Activated CD4-positive, alpha-beta T cell treated with anti-CD3 and anti-CD28 coated beads, Interleukin-2, amount 10 ng/mL, durations not matched to agents 7 days and 5 days (primary cell): ENCODE results near the gene ETV6. TPM values are rescaled to one million over a fixed set of nuclear protein-coding genes. Genes with fewer than 3 reads are reported as not detected.

Experiments used
- CTCF ChIA-PET: fragments of 350-600 bp; sonication (Branson Sonifier 250); formaldehyde crosslinking; loops from one replicate; lab custom pipeline; 2021; ENCODE audit warnings: antibody characterized with exemption; lab: Charles Lee
- POLR2A ChIA-PET: fragments of 350-600 bp; sonication (Branson Sonifier 250); formaldehyde crosslinking; loops from one replicate; lab custom pipeline; 2021; ENCODE audit warnings: antibody characterized with exemption; lab: Charles Lee
- DNase-seq: peaks from one replicate; pipeline ENCODE4 v3.0.0-alpha.2; 2020
- H3K27ac Mint-ChIP-seq: one replicate; pipeline ENCODE4 v1.8.0; 2021; ENCODE audit warnings: mild to moderate bottlenecking, moderate library complexity, mixed read lengths
- H3K27me3 Mint-ChIP-seq: one replicate; pipeline ENCODE4 v1.8.0; 2021; ENCODE audit warnings: mixed read lengths
- H3K36me3 Mint-ChIP-seq: one replicate; pipeline ENCODE4 v1.8.0; 2021; ENCODE audit warnings: low read depth, mixed read lengths
- H3K4me1 Mint-ChIP-seq: one replicate; pipeline ENCODE4 v1.8.0; 2021; ENCODE audit warnings: mixed read lengths
- H3K4me3 Mint-ChIP-seq: one replicate; pipeline ENCODE4 v1.8.0; 2021; ENCODE audit warnings: mild to moderate bottlenecking, moderate library complexity, mixed read lengths
- H3K9me3 Mint-ChIP-seq: one replicate; pipeline ENCODE4 v1.8.0; 2021; ENCODE audit warnings: mixed read lengths
- total RNA-seq, 2 experiments: library from RNA; stranded (reverse); gene quantifications; one replicate each; pipeline ENCODE4 v1.2.3, GENCODE V29; 2021

ETV6 gene
- total RNA-seq, 2 experiments from 2014 or later = 34.2 to 36.6 TPM

DNA sequence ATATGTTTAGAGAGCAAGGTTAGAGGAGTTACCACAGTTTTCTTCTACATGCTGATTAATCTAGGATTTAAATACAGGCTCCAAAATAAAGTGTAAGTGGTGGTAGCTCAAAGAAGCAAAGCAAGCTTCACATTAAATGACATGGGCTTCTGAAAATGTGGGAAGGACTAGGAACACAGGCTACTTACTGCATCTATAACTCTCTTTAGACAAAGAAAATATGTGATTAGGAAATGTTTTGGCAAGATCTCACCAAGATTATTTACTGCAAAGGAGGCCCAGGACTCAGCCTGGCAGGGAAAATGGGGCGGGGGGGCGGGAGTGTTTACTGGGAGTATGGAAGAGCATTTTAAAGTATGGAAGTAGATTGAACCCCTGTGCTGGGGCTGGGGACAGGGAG, 39.4 kb downstream of the ETV6 start:
- Mint-ChIP-seq H3K36me3 (peaks cover 16% of the 10 kb centered on the region), H3K9me3 (peaks cover 2% of the 10 kb centered on the region), H3K27me3 (no peaks in the 10 kb centered on the region), H3K4me3 (no peak overlapping the region), H3K4me1 (peaks cover 9% of the 10 kb centered on the region), H3K27ac (no peak overlapping the region)
- no peak for DNase-seq
- ChIA-PET CTCF (interaction anchor here (1.1 to 1.4 kb wide), 2 partner anchors 31 to 34 kb away, joined by 3 read pairs; no protein-coding TSS in a partner anchor), POLR2A (interaction anchor here (0.6 kb wide), 1 partner anchor 84 kb away, joined by 3 read pairs; no protein-coding TSS in a partner anchor)

DNA sequence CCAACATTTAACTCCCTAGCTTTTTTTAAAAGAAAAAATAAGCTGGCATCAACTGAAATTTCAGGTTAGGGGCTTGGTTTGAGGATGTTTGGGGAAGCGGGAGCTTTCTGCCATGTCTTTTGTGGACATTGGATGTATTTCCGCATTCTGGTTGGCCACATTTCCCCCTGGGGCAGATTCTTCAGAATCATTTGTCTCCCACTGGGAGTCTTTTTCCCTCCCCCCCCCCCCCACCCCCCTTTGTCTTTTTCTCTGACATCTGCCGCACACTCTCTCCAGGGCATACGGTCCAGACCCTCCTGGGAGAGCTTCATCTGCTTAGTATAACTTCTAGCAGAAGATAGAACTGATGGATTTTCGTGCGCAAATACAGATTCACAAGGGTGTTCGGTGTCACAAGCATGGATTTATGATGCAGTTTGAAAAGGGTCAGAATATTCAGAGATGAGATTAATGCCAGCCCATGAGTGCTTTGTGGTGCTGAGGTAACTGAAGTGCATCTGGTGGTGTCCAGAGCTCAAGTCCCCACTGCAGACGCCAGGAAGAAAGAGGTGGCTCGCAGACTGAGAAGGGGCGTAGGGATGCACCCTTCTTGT, 40.2 kb downstream of the ETV6 start:
- no peak overlapping the region for H3K27ac Mint-ChIP-seq
- H3K4me1 Mint-ChIP-seq = peaks cover 8% of the 10 kb centered on the region
- POLR2A ChIA-PET = interaction anchor here (0.6 kb wide), 1 partner anchor 83 kb away, joined by 3 read pairs; no protein-coding TSS in a partner anchor
- no peak overlapping the region for H3K4me3 Mint-ChIP-seq
- DNase-seq = no peak
- peaks cover 2% of the 10 kb centered on the region for H3K9me3 Mint-ChIP-seq
- peaks cover 18% of the 10 kb centered on the region for H3K36me3 Mint-ChIP-seq
- H3K27me3 Mint-ChIP-seq = no peaks in the 10 kb centered on the region
- CTCF ChIA-PET = interaction anchor here (1.4 kb wide), 1 partner anchor 30 kb away, joined by 3 read pairs; no protein-coding TSS in a partner anchor

DNA sequence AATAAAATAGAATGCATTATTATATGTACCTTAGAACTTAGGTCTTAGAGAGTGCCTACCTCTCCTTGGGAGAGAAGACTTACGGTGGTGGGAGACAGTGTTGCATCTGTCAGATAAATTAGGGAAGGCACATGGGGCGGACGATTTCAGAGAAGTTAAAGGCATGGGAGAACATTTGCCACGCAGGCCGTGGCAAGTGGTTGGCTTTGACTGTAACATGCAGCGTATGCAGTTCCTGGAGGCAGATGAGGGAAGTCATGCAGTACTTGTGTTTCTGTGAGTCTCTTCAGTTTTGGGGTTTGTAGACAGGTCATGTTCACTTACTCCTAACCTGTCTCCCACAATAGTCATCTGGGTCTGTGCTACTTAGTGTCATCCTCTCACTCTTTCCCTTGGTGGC, 43.6 kb downstream of the ETV6 start:
- CTCF ChIA-PET = no interaction called here
- H3K4me3 Mint-ChIP-seq = no peak overlapping the region
- peaks cover 10% of the 10 kb centered on the region for H3K4me1 Mint-ChIP-seq
- H3K9me3 Mint-ChIP-seq = peaks cover 6% of the 10 kb centered on the region
- POLR2A ChIA-PET = no interaction called here
- peaks cover 35% of the 10 kb centered on the region for H3K36me3 Mint-ChIP-seq
- DNase-seq = no peak
- no peak overlapping the region for H3K27ac Mint-ChIP-seq
- no peaks in the 10 kb centered on the region for H3K27me3 Mint-ChIP-seq

DNA sequence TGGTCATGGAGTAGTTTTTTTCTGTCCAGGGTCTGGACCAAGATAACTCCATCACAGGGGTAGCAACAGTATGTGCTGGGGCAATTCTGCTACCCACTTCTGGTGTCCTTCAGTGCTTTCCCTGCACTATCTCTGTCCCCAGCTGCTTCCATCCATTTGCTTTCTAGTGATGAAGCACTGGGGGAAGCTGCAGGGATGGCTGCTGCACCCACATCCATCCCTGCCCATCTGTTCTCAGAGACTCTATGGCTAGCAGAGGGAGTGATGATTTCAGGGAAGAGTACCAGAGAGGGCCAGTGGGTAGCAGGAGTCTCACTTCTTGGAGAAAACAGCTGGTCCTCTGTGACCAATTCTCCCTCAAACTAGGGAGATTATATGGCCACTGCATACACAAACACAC, 44.1 kb downstream of the ETV6 start:
- no peak overlapping the region for H3K27ac Mint-ChIP-seq
- DNase-seq = no peak
- ChIA-PET POLR2A (no interaction called here), CTCF (no interaction called here)
- H3K4me1 Mint-ChIP-seq = peaks cover 12% of the 10 kb centered on the region
- H3K9me3 Mint-ChIP-seq = peaks cover 6% of the 10 kb centered on the region
- H3K27me3 Mint-ChIP-seq = no peaks in the 10 kb centered on the region
- no peak overlapping the region for H3K4me3 Mint-ChIP-seq
- peaks cover 35% of the 10 kb centered on the region for H3K36me3 Mint-ChIP-seq

DNA sequence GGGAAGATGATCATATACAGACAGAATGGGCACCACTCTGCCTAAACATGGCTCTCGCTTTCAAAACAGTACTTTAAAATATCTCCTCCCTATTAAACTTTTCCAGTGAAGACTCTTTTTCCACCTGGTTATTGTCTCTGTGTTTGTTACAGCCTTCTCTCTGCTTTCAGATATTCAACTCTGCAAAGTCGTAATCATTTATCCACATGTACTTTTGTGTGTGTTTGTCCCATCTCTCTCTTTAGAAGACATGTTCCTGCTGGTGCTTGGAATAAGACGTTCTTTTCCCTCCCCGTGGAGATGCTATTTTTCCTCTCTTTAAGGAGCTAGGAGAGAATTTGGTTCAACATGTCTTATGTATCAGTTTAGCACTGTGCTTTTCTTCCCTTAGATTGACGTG, 45.1 kb downstream of the ETV6 start:
- no peak overlapping the region for H3K27ac Mint-ChIP-seq
- DNase-seq = no peak
- no peaks in the 10 kb centered on the region for H3K27me3 Mint-ChIP-seq
- H3K9me3 Mint-ChIP-seq = peaks cover 6% of the 10 kb centered on the region
- H3K36me3 Mint-ChIP-seq = peaks cover 35% of the 10 kb centered on the region
- H3K4me3 Mint-ChIP-seq = no peak overlapping the region
- H3K4me1 Mint-ChIP-seq = peaks cover 11% of the 10 kb centered on the region
- POLR2A ChIA-PET = no interaction called here
- CTCF ChIA-PET = no interaction called here

DNA sequence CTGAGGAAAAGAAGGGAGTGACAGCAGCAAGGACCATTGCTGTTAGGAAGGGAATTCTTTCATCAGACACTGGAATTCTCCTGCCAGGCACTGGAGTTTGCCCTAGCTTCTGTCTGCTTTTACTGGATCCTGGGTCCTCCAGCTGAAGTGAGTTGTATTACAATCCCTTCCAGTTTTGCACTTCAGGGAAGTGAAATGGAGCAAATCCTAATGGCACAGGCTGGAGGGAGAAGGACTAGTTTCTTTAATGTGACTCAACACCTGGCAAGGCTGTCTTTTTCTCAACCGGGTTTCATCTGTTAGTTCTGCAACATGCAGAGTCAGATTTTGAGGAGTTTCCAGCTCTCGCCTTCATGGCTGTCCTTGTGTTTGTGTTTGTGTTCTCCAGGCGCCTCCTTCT, 45.8 kb downstream of the ETV6 start:
- no peak for DNase-seq
- POLR2A ChIA-PET = no interaction called here
- H3K27ac Mint-ChIP-seq = no peak overlapping the region
- H3K4me3 Mint-ChIP-seq = no peak overlapping the region
- H3K27me3 Mint-ChIP-seq = no peaks in the 10 kb centered on the region
- H3K4me1 Mint-ChIP-seq = peaks cover 13% of the 10 kb centered on the region
- H3K9me3 Mint-ChIP-seq = peaks cover 6% of the 10 kb centered on the region
- CTCF ChIA-PET = no interaction called here
- H3K36me3 Mint-ChIP-seq = peaks cover 32% of the 10 kb centered on the region

DNA sequence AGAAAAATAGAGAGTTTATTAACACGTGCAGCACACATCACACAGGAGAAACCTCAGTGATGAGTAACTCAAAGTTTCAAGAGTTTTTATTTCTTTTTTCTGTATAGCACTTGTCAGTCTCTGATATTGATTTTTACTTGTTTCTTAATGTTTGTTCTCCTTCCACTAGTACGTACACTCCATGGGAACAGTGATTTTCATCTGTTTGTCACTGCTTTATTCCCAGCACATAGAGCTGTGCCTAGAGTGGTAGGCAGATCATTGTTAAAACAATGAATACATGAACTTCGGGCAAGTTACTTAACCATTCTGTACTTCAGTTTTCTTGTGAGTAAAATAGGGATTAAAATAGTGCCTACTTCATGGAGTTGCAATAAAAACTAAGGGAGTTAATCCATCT, 46.6 kb downstream of the ETV6 start:
- DNase-seq = no peak
- H3K36me3 Mint-ChIP-seq = peaks cover 35% of the 10 kb centered on the region
- H3K27ac Mint-ChIP-seq = no peak overlapping the region
- POLR2A ChIA-PET = no interaction called here
- H3K4me1 Mint-ChIP-seq = peaks cover 13% of the 10 kb centered on the region
- CTCF ChIA-PET = interaction anchor here (1.0 kb wide), 1 partner anchor 26 kb away, joined by 3 read pairs; no protein-coding TSS in a partner anchor
- peaks cover 6% of the 10 kb centered on the region for H3K9me3 Mint-ChIP-seq
- H3K27me3 Mint-ChIP-seq = no peaks in the 10 kb centered on the region
- no peak overlapping the region for H3K4me3 Mint-ChIP-seq

DNA sequence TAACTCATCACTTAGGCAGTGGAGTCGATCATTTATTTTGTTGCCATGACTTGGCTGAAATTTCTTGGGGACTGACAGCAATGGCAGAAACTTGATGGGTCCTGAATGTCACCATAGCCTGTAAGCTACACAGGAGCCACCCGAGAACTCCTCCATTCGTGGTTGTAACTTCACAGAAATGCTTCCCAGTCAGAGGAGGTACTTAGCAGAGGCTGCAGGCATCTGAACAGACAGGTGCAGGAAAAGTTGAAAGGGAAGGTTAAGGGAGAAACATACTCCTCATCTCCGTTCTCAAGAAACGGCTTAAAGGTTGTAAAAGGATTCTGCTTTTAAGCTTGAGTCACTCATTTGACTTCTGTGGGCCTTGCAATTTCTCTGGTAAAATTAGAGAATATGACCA, 47.7 kb downstream of the ETV6 start:
- H3K27ac Mint-ChIP-seq = no peak overlapping the region
- ChIA-PET CTCF (interaction anchor here (1.0 kb wide), 1 partner anchor 27 kb away, joined by 3 read pairs; no protein-coding TSS in a partner anchor), POLR2A (interaction anchor here (0.6 kb wide), 1 partner anchor 81 kb away, joined by 3 read pairs; no protein-coding TSS in a partner anchor)
- H3K4me1 Mint-ChIP-seq = peaks cover 19% of the 10 kb centered on the region
- no peak for DNase-seq
- peaks cover 6% of the 10 kb centered on the region for H3K9me3 Mint-ChIP-seq
- H3K36me3 Mint-ChIP-seq = peaks cover 38% of the 10 kb centered on the region
- no peak overlapping the region for H3K4me3 Mint-ChIP-seq
- no peaks in the 10 kb centered on the region for H3K27me3 Mint-ChIP-seq

DNA sequence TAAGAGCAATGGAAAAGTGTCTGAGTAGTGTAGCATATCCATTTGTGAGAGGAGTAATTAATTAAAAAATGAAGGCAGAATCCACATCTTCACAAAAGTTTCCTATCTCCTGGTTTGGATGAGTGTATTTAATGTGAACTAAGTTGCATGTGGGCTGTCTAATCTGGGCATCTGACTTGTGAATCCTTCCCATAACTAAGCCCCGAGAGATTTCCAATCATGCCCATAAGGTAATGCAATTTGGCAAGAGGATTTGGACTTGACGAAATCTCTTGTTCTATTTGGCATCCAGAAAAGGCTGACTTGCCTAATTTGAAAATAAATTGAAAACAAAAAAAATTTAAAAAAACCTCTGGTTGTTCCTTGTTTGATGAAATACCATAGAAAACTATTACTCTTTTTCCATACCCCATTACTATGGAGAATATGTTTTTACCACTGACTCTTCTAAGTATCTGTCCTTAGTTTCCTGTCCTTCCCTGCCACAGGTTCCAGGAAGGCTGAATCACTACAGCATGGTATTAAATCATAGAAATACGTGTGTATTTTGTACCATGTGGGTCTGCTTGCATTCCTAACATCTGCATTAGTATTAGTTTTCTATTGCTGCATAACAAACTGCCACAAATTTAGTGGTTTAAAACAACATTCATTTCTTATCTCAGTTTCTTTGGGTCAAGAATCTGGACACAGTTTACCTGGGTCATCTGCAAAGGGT, 48.4 kb downstream of the ETV6 start:
- Mint-ChIP-seq H3K4me1 (peaks cover 24% of the 10 kb centered on the region), H3K4me3 (no peak overlapping the region), H3K36me3 (peaks cover 33% of the 10 kb centered on the region), H3K27me3 (no peaks in the 10 kb centered on the region), H3K9me3 (peaks cover 6% of the 10 kb centered on the region), H3K27ac (no peak overlapping the region)
- POLR2A ChIA-PET = interaction anchor here (0.6 kb wide), 1 partner anchor 81 kb away, joined by 3 read pairs; no protein-coding TSS in a partner anchor
- CTCF ChIA-PET = no interaction called here
- DNase-seq = no peak

DNA sequence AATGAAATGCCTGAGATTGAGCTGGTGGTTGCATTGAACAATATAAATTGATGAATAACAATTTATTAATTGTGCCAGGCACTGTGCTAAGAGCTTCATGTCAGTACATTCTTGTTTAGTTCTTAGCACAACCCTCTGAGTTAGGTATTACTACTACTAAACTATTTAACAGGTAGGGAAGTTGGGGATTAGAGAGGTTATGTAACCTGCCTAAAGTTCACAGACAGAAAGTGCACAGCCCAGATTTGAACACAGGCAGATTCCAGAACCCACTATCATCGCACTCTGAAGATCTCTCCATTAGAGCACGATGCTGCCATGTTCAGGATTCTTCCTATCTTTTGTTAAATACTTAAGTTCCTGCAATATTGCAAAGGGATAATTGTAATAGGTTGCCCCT, 49.3 kb downstream of the ETV6 start:
- H3K4me3 Mint-ChIP-seq = no peak overlapping the region
- CTCF ChIA-PET = interaction anchor here (0.5 kb wide), 1 partner anchor 111 kb away, joined by 3 read pairs; no protein-coding TSS in a partner anchor
- POLR2A ChIA-PET = no interaction called here
- H3K27me3 Mint-ChIP-seq = no peaks in the 10 kb centered on the region
- H3K36me3 Mint-ChIP-seq = peaks cover 31% of the 10 kb centered on the region
- H3K27ac Mint-ChIP-seq = no peak overlapping the region
- H3K9me3 Mint-ChIP-seq = peaks cover 4% of the 10 kb centered on the region
- H3K4me1 Mint-ChIP-seq = peaks cover 29% of the 10 kb centered on the region
- DNase-seq = no peak

DNA sequence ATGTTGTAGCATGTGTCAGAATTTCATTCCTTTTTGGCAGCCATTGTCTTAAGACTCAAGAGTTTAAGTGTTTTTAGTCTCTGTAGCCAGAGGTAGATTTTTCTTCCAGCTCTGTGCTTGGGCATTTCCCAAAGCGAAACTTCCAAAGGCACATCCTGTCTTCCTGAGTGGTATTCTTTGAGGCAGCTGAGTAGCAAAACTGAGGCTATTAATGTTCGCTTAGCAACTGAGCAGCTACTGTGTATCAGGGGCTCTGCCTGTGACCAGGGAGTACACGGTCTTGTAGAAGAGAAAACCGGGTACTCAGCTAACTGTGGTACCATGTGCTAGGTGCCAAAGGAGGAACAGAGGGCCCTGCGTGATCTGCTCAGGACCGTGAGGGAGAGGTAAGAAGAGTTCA, 52.0 kb downstream of the ETV6 start:
- CTCF ChIA-PET = interaction anchor here (1.0 to 1.3 kb wide), 2 partner anchors 15 to 29 kb away, joined by 3 read pairs; no protein-coding TSS in a partner anchor
- Mint-ChIP-seq H3K9me3 (peaks cover 4% of the 10 kb centered on the region), H3K4me1 (peaks cover 28% of the 10 kb centered on the region)

DNA sequence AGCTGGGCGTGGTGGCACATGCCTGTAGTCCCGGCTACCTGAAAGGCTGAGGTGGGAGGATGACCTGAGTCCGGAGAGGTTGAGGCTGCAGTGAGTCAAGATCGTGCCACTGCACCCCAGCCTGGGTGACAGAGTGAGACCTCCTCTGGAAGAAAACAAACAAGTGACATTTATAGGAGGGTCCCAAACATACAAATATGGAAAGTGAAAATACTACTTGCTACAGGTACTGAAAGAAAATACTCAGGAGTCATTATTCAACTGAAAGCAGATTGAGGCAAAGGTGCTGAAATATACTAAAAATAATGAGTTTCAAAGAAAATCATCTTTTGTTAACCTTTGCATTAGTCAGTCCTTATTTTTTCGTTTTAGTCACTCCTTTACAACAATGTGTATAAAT, 53.5 kb downstream of the ETV6 start:
- ChIA-PET CTCF (no interaction called here), POLR2A (no interaction called here)
- DNase-seq = no peak
- H3K27me3 Mint-ChIP-seq = no peaks in the 10 kb centered on the region
- peaks cover 18% of the 10 kb centered on the region for H3K36me3 Mint-ChIP-seq
- H3K4me3 Mint-ChIP-seq = no peak overlapping the region
- no peaks in the 10 kb centered on the region for H3K9me3 Mint-ChIP-seq
- H3K4me1 Mint-ChIP-seq = peaks cover 20% of the 10 kb centered on the region
- no peak overlapping the region for H3K27ac Mint-ChIP-seq

More for the DNA sequence above, 52.0 kb downstream of the ETV6 start:
- Mint-ChIP-seq H3K27me3 (no peaks in the 10 kb centered on the region), H3K36me3 (peaks cover 21% of the 10 kb centered on the region), H3K4me3 (no peak overlapping the region), H3K27ac (no peak overlapping the region)
- POLR2A ChIA-PET = no interaction called here
- no peak for DNase-seq

DNA sequence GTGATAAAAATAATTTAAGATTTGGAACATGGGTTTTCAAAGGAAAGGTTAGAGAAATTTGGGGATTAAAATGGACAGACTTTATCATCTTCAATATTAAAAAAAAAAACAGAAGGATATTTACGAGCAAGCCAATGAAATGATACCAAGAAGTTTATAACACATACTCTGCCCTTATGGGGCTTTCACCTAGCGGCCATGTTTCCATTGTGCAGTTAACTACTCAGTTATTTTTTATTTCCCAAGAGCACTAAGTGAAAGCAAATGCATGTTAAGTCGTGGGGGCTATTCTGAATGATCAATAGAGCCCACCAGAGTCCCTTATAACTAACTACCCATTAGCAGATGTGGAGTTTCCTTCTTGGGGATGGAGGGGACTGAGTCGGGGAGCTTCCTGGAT, 53.9 kb downstream of the ETV6 start:
- Mint-ChIP-seq H3K27ac (no peak overlapping the region), H3K4me1 (peaks cover 19% of the 10 kb centered on the region), H3K36me3 (peaks cover 18% of the 10 kb centered on the region), H3K27me3 (no peaks in the 10 kb centered on the region), H3K9me3 (no peaks in the 10 kb centered on the region), H3K4me3 (no peak overlapping the region)
- CTCF ChIA-PET = no interaction called here
- DNase-seq = no peak
- POLR2A ChIA-PET = no interaction called here
